CD14-positive monocyte (primary cell): ENCODE measurements around the gene CD276. TPM values are rescaled to one million over a fixed set of nuclear protein-coding genes. Genes with fewer than 3 reads are reported as not detected.

Experiments used
- DNase-seq, 3 donors: peaks; one replicate each; pipeline ENCODE4 v3.0.0-alpha.2; 2011 to 2022
- H2AFZ ChIP-seq: 2 replicates; pipeline ENCODE4 v1.6.0; 2012; ENCODE audit warnings: mild to moderate bottlenecking, low read depth, low read length, inconsistent platforms; ENCODE audit not compliant: insufficient read depth, poor library complexity, severe bottlenecking
- H3K27ac ChIP-seq, 2 donors: 1 replicate in 1 of 2; 2 replicates in 1 of 2; pipeline ENCODE4 v1.5.1; 2012 to 2013; ENCODE audit warnings: low read length in 2 of 2, control low read depth in 1 of 2, inconsistent platforms in 1 of 2, low read depth in 1 of 2, mild to moderate bottlenecking in 1 of 2
- H3K27me3 ChIP-seq, 2 donors: one replicate each; pipeline versions ENCODE4 v1.6.0 to v1.6.1; 2011 to 2013; ENCODE audit warnings: low read length in 2 of 2; ENCODE audit not compliant: control insufficient read depth in 2 of 2, insufficient read depth in 2 of 2
- H3K36me3 ChIP-seq, 2 donors: replicated peaks in 1 of 2; 1 replicate in 1 of 2; 2 replicates in 1 of 2; pipeline versions ENCODE4 v1.5.1 to v1.6.1; 2012 to 2013; ENCODE audit warnings: low read length in 2 of 2, control low read depth in 1 of 2, inconsistent platforms in 1 of 2, mild to moderate bottlenecking in 1 of 2; ENCODE audit not compliant: insufficient read depth in 2 of 2, control insufficient read depth in 1 of 2
- H3K4me1 ChIP-seq, 2 donors: 1 replicate in 1 of 2; 2 replicates in 1 of 2; pipeline versions ENCODE4 v1.5.1 to v1.6.1; 2012 to 2013; ENCODE audit warnings: low read length in 2 of 2, control low read depth in 1 of 2, inconsistent platforms in 1 of 2, mild to moderate bottlenecking in 1 of 2, moderate library complexity in 1 of 2; ENCODE audit not compliant: insufficient read depth in 2 of 2, control insufficient read depth in 1 of 2
- H3K4me2 ChIP-seq: replicated peaks from 2 replicates; pipeline ENCODE3; 2012; ENCODE audit warnings: low read length, moderate library complexity, mild to moderate bottlenecking; ENCODE audit not compliant: poor library complexity, severe bottlenecking; ENCODE audit errors: extremely low read depth
- H3K4me3 ChIP-seq, 3 experiments: fragments of 200-600 bp in 1 of 3; sonication (generic) in 1 of 3; replicated peaks in 1 of 3; 1 replicate in 2 of 3; 2 replicates in 1 of 3; pipeline ENCODE4 v1.5.1; 2011 to 2013; ENCODE audit warnings: low read length in 3 of 3, mild to moderate bottlenecking in 3 of 3, control low read depth in 2 of 3, low read depth in 2 of 3, inconsistent platforms in 1 of 3, moderate library complexity in 1 of 3
- H3K79me2 ChIP-seq: 2 replicates; pipeline ENCODE4 v1.6.0; 2012; ENCODE audit warnings: mild to moderate bottlenecking, control low read depth, inconsistent platforms, low read length, moderate library complexity; ENCODE audit not compliant: insufficient read depth
- H3K9ac ChIP-seq: 2 replicates; pipeline ENCODE4 v1.6.0; 2017; ENCODE audit warnings: low read length, mild to moderate bottlenecking; ENCODE audit not compliant: insufficient read depth, poor library complexity, severe bottlenecking
- H3K9me3 ChIP-seq, 2 donors: replicated peaks in 1 of 2; 1 replicate in 1 of 2; 2 replicates in 1 of 2; pipeline versions ENCODE4 v1.5.1 to v1.6.1; 2012 to 2013; ENCODE audit warnings: low read length in 2 of 2, control low read depth in 1 of 2; ENCODE audit not compliant: control insufficient read depth in 1 of 2, insufficient read depth in 1 of 2
- H4K20me1 ChIP-seq: 2 replicates; pipeline ENCODE4 v1.6.0; 2012; ENCODE audit warnings: mild to moderate bottlenecking, low read length, control low read depth, moderate library complexity; ENCODE audit not compliant: insufficient read depth
- H3K27ac Mint-ChIP-seq, 7 donors: one replicate each; pipeline ENCODE4 v1.8.0; 2020; ENCODE audit warnings: mild to moderate bottlenecking in 7 of 7, mixed read lengths in 7 of 7, moderate library complexity in 6 of 7, inconsistent platforms in 2 of 7
- H3K27me3 Mint-ChIP-seq, 3 donors: one replicate each; pipeline ENCODE4 v1.8.0; 2021 to 2022; ENCODE audit warnings: low read depth in 3 of 3, mild to moderate bottlenecking in 3 of 3, mixed read lengths in 3 of 3, moderate library complexity in 3 of 3, inconsistent platforms in 1 of 3
- H3K36me3 Mint-ChIP-seq, 2 donors: one replicate each; pipeline ENCODE4 v1.8.0; 2020; ENCODE audit warnings: mixed read lengths in 2 of 2, inconsistent platforms in 1 of 2, mild to moderate bottlenecking in 1 of 2
- H3K4me1 Mint-ChIP-seq: one replicate; pipeline ENCODE4 v1.8.0; 2020; ENCODE audit warnings: mild to moderate bottlenecking, mixed read lengths
- H3K4me3 Mint-ChIP-seq, 2 donors: one replicate each; pipeline ENCODE4 v1.8.0; 2020; ENCODE audit warnings: mild to moderate bottlenecking in 2 of 2, mixed read lengths in 2 of 2, moderate library complexity in 1 of 2
- H3K9me3 Mint-ChIP-seq, 7 donors: one replicate each; pipeline ENCODE4 v1.8.0; 2020 to 2022; ENCODE audit warnings: mixed read lengths in 7 of 7, mild to moderate bottlenecking in 6 of 7, moderate library complexity in 6 of 7, inconsistent platforms in 2 of 7
- CTCF ChIP-seq: fragments of 200-600 bp; IDR thresholded peaks from one replicate; pipeline ENCODE4 v1.8.0; 2022; ENCODE audit warnings: antibody characterized with exemption, mild to moderate bottlenecking
- WGBS: methylation state at CpG from one replicate; pipeline ENCODE4 v1.1.5; 2013; ENCODE audit warnings: missing lambda C conversion rate; ENCODE audit not compliant: insufficient coverage; 5-methylcytosine and 5-hydroxymethylcytosine counted together
- intact Hi-C, 2 donors: fragments of 100-400 bp; cut with micrococcal nuclease; formaldehyde crosslinking; loops; one replicate each; pipeline versions ENCODE4 v1.15.0 to v1.15.1; 2023
- polyA plus RNA-seq, 3 donors: library from polyadenylated mRNA; depleted of rRNA in 1 of 3; unstranded in 2 of 3; stranded (reverse) in 1 of 3; fragments of 300-500 nt in 2 of 3; fragments of >200 nt in 1 of 3; fragmentation: Illumina TruSeq in 2 of 3; gene quantifications; 1 replicate in 2 of 3; 2 replicates in 1 of 3; pipeline ENCODE4 v1.2.3, GENCODE V29; 2012 to 2021

CD276 gene
- polyA plus RNA-seq, 3 donors: 0.52 to 0.72 (median 0.64) TPM

GRCh38 chr15:73718694-73719093 lies 34.5 kb downstream of the CD276 start:
- DNase-seq: no peak
- H3K27ac ChIP-seq: no peak overlapping the region
- no peak overlapping the region for H3K4me2 ChIP-seq
- H3K79me2 ChIP-seq: no peaks in the 10 kb centered on the region
- no peak for TF ChIP-seq CTCF
- H3K27me3 ChIP-seq: peaks cover 0 to 4% of the 10 kb centered on the region in 2 donors
- intact Hi-C loops: no loop called here
- H4K20me1 ChIP-seq: no peaks in the 10 kb centered on the region
- H3K4me3 ChIP-seq: no peak overlapping the region
- Mint-ChIP-seq H3K36me3 (no peaks in the 10 kb centered on the region), H3K4me3 (no peak overlapping the region), H3K27me3 (peaks cover 18 to 24% (median 19%) of the 10 kb centered on the region in 3 donors), H3K9me3 (no peaks in the 10 kb centered on the region), H3K27ac (no peak overlapping the region), H3K4me1 (peaks cover 5% of the 10 kb centered on the region)
- H3K9ac ChIP-seq: no peak overlapping the region
- no peak overlapping the region for H2AFZ ChIP-seq
- 72% methylated on average over 2 of the region's 4 CpGs for WGBS
- no peaks in the 10 kb centered on the region for H3K4me1 ChIP-seq
- H3K36me3 ChIP-seq: no peaks in the 10 kb centered on the region
- no peaks in the 10 kb centered on the region for H3K9me3 ChIP-seq

GRCh38 chr15:73722425-73722824 lies 38.2 kb downstream of the CD276 start:
- WGBS: 100% methylated on average over 2 of the region's 3 CpGs
- Histone ChIP-seq H3K9ac (no peak overlapping the region), H4K20me1 (no peaks in the 10 kb centered on the region), H3K27me3 (peaks cover 0 to 4% of the 10 kb centered on the region in 2 donors), H3K4me3 (no peak overlapping the region), H2AFZ (no peak overlapping the region), H3K9me3 (no peaks in the 10 kb centered on the region), H3K27ac (no peak overlapping the region), H3K4me1 (no peaks in the 10 kb centered on the region), H3K4me2 (no peak overlapping the region), H3K79me2 (no peaks in the 10 kb centered on the region), H3K36me3 (no peaks in the 10 kb centered on the region)
- H3K27ac Mint-ChIP-seq: no peak overlapping the region
- DNase-seq: no peak
- peaks cover 10 to 24% (median 16%) of the 10 kb centered on the region in 3 donors for H3K27me3 Mint-ChIP-seq
- no peaks in the 10 kb centered on the region for H3K9me3 Mint-ChIP-seq
- intact Hi-C loops: no loop called here
- no peak overlapping the region for H3K4me3 Mint-ChIP-seq
- TF ChIP-seq CTCF: no peak
- H3K4me1 Mint-ChIP-seq: peaks cover 5% of the 10 kb centered on the region
- no peaks in the 10 kb centered on the region for H3K36me3 Mint-ChIP-seq
